Measurements from ENCODE around the gene TRPV4. TPM values are rescaled to one million over a fixed set of nuclear protein-coding genes. Genes with fewer than 3 reads are reported as not detected.

TRPV4 gene
- total and polyA plus RNA-seq, 2 donors (not counting 3 experiments of a cell fraction or from before 2014, with no cell fraction given) = 8.8 to 22.3 TPM

- H3K36me3 ChIP-seq (ENCODE audit: control insufficient read depth in 2 of 2, extremely low read depth in 1 of 2, insufficient read depth in 2 of 2, low read length in 2 of 2) = peaks cover 0 to 7% of the 10 kb centered on the region in 2 experiments
- H3K9me1 ChIP-seq (replicated peaks; ENCODE audit: control insufficient read depth, extremely low read depth, insufficient read depth, low read length) = no peaks in the 10 kb centered on the region
- CTCF ChIA-PET = interaction anchor here (2.3 kb wide), 1 partner anchor 10 kb away, joined by 7 read pairs; no protein-coding TSS in a partner anchor
- dilution Hi-C loops (cut with MboI; ENCODE audit: extremely low pct_ligation_motif_present, low sequenced_read_pairs) = no loop called here
- TF ChIP-seq GATA2 (IDR thresholded peaks at IDR 0.05; ENCODE audit: insufficient read depth, insufficient read length, low read depth, low read length) = no peak
- no peak for TF ChIP-seq MAX (IDR thresholded peaks at IDR 0.05; ENCODE audit: insufficient read depth, insufficient read length)
- TF ChIP-seq MYC (IDR thresholded peaks at IDR 0.05; ENCODE audit: low read depth, low read length) = no peak
- TF ChIP-seq CTCF (IDR thresholded peaks at IDR 0.05; ENCODE audit: extremely low read depth in 1 of 2, insufficient read depth in 1 of 2, low read depth in 1 of 2, low read length in 2 of 2) = no peak
- no peak for TF ChIP-seq POLR2AphosphoS5 (IDR thresholded peaks at IDR 0.05; ENCODE audit: insufficient read depth, low read depth, low read length)
- no peak for TF ChIP-seq JUN (IDR thresholded peaks at IDR 0.05; ENCODE audit: borderline replicate concordance, insufficient read depth, insufficient read length, low read depth)
- TF ChIP-seq POLR2A (IDR thresholded peaks at IDR 0.05; ENCODE audit: low read depth, low read length) = no peak
- no peak for TF ChIP-seq EZH2 (IDR thresholded peaks at IDR 0.05; ENCODE audit: borderline replicate concordance, low read depth, low read length, severe bottlenecking)
- TF ChIP-seq FOS (IDR thresholded peaks at IDR 0.05; ENCODE audit: borderline replicate concordance, insufficient read depth, low read length) = no peak
- H3K9ac ChIP-seq (replicated peaks; ENCODE audit: extremely low read depth, insufficient read depth, low read length) = no peak overlapping the region
- no TSS peak for BruUV-seq (replicated peaks)
- no peak overlapping the region for H3K4me3 ChIP-seq (replicated peaks in 1 of 3; ENCODE audit: insufficient read depth in 1 of 3, low read depth in 1 of 3, low read length in 3 of 3)
- H3K9me3 ChIP-seq (replicated peaks; ENCODE audit: control insufficient read depth, insufficient read depth, low read length) = no peaks in the 10 kb centered on the region
- H3K27ac ChIP-seq (ENCODE audit: insufficient read depth, low read depth, low read length) = no peak overlapping the region
- FAIRE-seq = no peak
- H3K79me2 ChIP-seq (ENCODE audit: control insufficient read depth, insufficient read depth, low read length) = no peaks in the 10 kb centered on the region
- H3K27me3 ChIP-seq (ENCODE audit: control insufficient read depth in 2 of 2, insufficient read depth in 2 of 2, low read length in 2 of 2) = no peaks in the 10 kb centered on the region
- H3K4me1 ChIP-seq (ENCODE audit: control insufficient read depth, extremely low read depth, insufficient read depth, low read length) = no peaks in the 10 kb centered on the region
- no peaks in the 10 kb centered on the region for H4K20me1 ChIP-seq (replicated peaks; ENCODE audit: control insufficient read depth, extremely low read depth, insufficient read depth, low read length)
- no peak for DNase-seq (ENCODE audit: low read depth, low spot score)
- intact Hi-C loops (cut with micrococcal nuclease) = no loop called here
- POLR2A ChIA-PET = no interaction called here
- no peak overlapping the region for H3K4me2 ChIP-seq (ENCODE audit: insufficient read depth, low read length)
- H2AFZ ChIP-seq (ENCODE audit: low read depth, low read length) = no peak overlapping the region
Observed at GRCh38 chr12:109815225-109815624, 18.0 kb downstream of the TRPV4 start.

Data from endothelial cell of umbilical vein (primary cell).